Vagina (tissue), 2 donors: ENCODE data around the gene PANX3. TPM values are rescaled to one million over a fixed set of nuclear protein-coding genes. Genes with fewer than 3 reads are reported as not detected.

Experiments
- DNase-seq, 2 donors: peaks; one replicate each; pipeline ENCODE4 v3.0.0-alpha.2; 2017; ENCODE audit errors: extremely low spot score in 2 of 2
- H3K27ac ChIP-seq: fragments of 200-600 bp; sonication (generic); one replicate; pipeline ENCODE4 v1.5.1; 2019
- H3K27me3 ChIP-seq: fragments of 200-600 bp; sonication (generic); one replicate; pipeline ENCODE4 v1.5.1; 2019
- H3K36me3 ChIP-seq, 2 donors: fragments of 200-600 bp; sonication (generic); one replicate each; pipeline ENCODE4 v1.5.1; 2017 to 2019
- H3K4me1 ChIP-seq: fragments of 200-600 bp; sonication (generic); one replicate; pipeline ENCODE4 v1.5.1; 2019
- H3K4me3 ChIP-seq, 2 donors: fragments of 200-600 bp; sonication (generic); 1 replicate in 1 of 2; 2 replicates in 1 of 2; pipeline ENCODE4 v1.5.1; 2016 to 2019
- H3K9me3 ChIP-seq: fragments of 200-600 bp; sonication (generic); one replicate; pipeline ENCODE4 v1.5.1; 2019
- POLR2A ChIP-seq, 2 donors: fragments of 450-650 bp; IDR thresholded peaks; one replicate each; pipeline ENCODE4 v1.6.1; 2017; ENCODE audit warnings: antibody characterized with exemption in 2 of 2, mild to moderate bottlenecking in 2 of 2, moderate library complexity in 2 of 2
- POLR2AphosphoS5 ChIP-seq, 2 donors: sonication (generic); formaldehyde crosslinking; IDR thresholded peaks; one replicate each; pipeline ENCODE4 v1.9.0; 2017; ENCODE audit warnings: antibody characterized with exemption in 2 of 2, mild to moderate bottlenecking in 2 of 2, low read depth in 1 of 2; ENCODE audit not compliant: insufficient read depth in 1 of 2
- intact Hi-C: fragments of 100-400 bp; cut with DNase I; formaldehyde crosslinking; loops from one replicate; pipeline ENCODE4 v1.15.1; 2023
- total RNA-seq: library from RNA; depleted of rRNA; stranded (reverse); fragments of >200 nt; gene quantifications from one replicate; pipeline ENCODE4 v1.2.3, GENCODE V29; 2016
- TF ChIP-seq, protein P1 (sequence below), 3 experiments: fragments of 450-650 bp in 2 of 3; fragments of 200-600 bp in 1 of 3; sonication (generic) in 1 of 3; IDR thresholded peaks; one replicate each; pipeline ENCODE4 v1.5.1; 2017 to 2019; ENCODE audit warnings: antibody characterized with exemption in 3 of 3, mild to moderate bottlenecking in 2 of 3, moderate library complexity in 2 of 3

PANX3 gene, protein sequence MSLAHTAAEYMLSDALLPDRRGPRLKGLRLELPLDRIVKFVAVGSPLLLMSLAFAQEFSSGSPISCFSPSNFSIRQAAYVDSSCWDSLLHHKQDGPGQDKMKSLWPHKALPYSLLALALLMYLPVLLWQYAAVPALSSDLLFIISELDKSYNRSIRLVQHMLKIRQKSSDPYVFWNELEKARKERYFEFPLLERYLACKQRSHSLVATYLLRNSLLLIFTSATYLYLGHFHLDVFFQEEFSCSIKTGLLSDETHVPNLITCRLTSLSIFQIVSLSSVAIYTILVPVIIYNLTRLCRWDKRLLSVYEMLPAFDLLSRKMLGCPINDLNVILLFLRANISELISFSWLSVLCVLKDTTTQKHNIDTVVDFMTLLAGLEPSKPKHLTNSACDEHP
- total RNA-seq, result not detected

DNA sequence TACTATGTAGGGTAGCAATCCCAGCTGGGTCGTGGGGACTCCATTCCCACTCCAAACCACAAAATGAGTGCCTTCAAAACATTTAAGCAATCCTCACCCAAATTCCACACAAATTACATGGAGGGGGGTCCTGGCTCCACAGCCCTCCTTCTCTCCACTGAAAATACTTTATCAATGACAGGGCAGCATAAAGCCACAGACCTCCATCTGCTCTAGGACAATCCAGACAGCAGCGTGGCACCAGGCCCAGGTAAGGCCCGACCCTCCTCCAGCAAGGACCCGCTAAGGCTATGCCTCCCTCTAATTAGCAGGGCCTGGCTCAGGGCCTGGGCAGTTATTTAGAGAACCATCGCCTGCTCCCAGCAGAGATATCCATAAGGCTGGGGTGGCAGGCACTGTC, at the start of gene PANX3:
TSS of gene PANX3 (plus strand) at position 365 of the 400 bp plus-strand sequence. CDS start 129 bp downstream, outside the sequence.
- TF ChIP-seq POLR2A (IDR thresholded peaks at IDR 0.05) (no peak), POLR2AphosphoS5 (IDR thresholded peaks at IDR 0.05; ENCODE audit: insufficient read depth in 1 of 2, low read depth in 1 of 2) (no peak)
- TF ChIP-seq, protein P1, sequence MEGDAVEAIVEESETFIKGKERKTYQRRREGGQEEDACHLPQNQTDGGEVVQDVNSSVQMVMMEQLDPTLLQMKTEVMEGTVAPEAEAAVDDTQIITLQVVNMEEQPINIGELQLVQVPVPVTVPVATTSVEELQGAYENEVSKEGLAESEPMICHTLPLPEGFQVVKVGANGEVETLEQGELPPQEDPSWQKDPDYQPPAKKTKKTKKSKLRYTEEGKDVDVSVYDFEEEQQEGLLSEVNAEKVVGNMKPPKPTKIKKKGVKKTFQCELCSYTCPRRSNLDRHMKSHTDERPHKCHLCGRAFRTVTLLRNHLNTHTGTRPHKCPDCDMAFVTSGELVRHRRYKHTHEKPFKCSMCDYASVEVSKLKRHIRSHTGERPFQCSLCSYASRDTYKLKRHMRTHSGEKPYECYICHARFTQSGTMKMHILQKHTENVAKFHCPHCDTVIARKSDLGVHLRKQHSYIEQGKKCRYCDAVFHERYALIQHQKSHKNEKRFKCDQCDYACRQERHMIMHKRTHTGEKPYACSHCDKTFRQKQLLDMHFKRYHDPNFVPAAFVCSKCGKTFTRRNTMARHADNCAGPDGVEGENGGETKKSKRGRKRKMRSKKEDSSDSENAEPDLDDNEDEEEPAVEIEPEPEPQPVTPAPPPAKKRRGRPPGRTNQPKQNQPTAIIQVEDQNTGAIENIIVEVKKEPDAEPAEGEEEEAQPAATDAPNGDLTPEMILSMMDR (IDR thresholded peaks at IDR 0.05), result no peak
- H3K27ac ChIP-seq, result no peak within 1 kb of the TSS
- intact Hi-C loops, result no loop called here
- no peaks in the 10 kb centered on the region for H3K27me3 ChIP-seq
- no peaks in the 10 kb centered on the region for H3K4me1 ChIP-seq
- no peak for DNase-seq
- H3K36me3 ChIP-seq, result no peaks in the 10 kb centered on the region
- no peak within 1 kb of the TSS for H3K4me3 ChIP-seq
- H3K9me3 ChIP-seq, result no peaks in the 10 kb centered on the region

DNA sequence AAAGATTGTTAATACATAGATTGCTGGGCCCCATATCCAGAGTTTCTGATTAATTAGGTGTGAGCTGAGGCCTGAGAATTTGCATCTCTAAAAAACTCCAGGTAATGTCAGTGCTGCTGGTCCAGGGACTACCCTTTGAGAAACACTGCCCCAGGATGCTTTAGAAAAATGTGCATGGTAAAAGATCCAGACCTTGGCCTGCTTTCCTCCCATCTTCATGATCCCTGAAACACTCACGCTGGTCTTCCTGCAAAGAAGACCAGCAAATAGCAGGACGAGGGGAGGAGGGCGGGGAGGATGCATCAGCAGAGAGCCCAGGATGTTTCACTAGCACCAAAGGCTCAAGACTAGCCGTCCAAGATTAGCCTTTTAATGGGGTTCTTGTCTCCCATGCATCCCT, 41.5 kb upstream of the PANX3 start, which contains the start of gene OR8A1:
TSS of gene OR8A1 (plus strand) at position 301 of the 400 bp plus-strand sequence. CDS start 123 bp downstream, outside the sequence.
- Histone ChIP-seq H3K27me3 (no peaks in the 10 kb centered on the region), H3K4me1 (no peaks in the 10 kb centered on the region), H3K27ac (no peak within 1 kb of the TSS), H3K4me3 (no peak within 1 kb of the TSS), H3K36me3 (no peaks in the 10 kb centered on the region), H3K9me3 (no peaks in the 10 kb centered on the region)
- TF ChIP-seq, protein P1 (IDR thresholded peaks at IDR 0.05), result no peak
- no peak for TF ChIP-seq POLR2AphosphoS5 (IDR thresholded peaks at IDR 0.05; ENCODE audit: insufficient read depth in 1 of 2, low read depth in 1 of 2)
- no peak for TF ChIP-seq POLR2A (IDR thresholded peaks at IDR 0.05)
- no peak for DNase-seq
- intact Hi-C loops, result no loop called here

DNA sequence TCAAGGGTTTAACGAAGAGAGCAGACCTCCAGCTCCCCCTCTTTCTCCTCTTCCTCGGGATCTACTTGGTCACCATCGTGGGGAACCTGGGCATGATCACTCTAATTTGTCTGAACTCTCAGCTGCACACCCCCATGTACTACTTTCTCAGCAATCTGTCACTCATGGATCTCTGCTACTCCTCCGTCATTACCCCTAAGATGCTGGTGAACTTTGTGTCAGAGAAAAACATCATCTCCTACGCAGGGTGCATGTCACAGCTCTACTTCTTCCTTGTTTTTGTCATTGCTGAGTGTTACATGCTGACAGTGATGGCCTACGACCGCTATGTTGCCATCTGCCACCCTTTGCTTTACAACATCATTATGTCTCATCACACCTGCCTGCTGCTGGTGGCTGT, 41.1 kb upstream of the PANX3 start:
- Histone ChIP-seq H3K36me3 (no peaks in the 10 kb centered on the region), H3K4me3 (no peak overlapping the region), H3K27ac (no peak overlapping the region), H3K27me3 (no peaks in the 10 kb centered on the region), H3K4me1 (no peaks in the 10 kb centered on the region), H3K9me3 (no peaks in the 10 kb centered on the region)
- TF ChIP-seq POLR2AphosphoS5 (IDR thresholded peaks at IDR 0.05; ENCODE audit: insufficient read depth in 1 of 2, low read depth in 1 of 2), result no peak
- no peak for TF ChIP-seq POLR2A (IDR thresholded peaks at IDR 0.05)
- TF ChIP-seq, protein P1 (IDR thresholded peaks at IDR 0.05), result no peak
- intact Hi-C loops, result no loop called here
- no peak for DNase-seq

DNA sequence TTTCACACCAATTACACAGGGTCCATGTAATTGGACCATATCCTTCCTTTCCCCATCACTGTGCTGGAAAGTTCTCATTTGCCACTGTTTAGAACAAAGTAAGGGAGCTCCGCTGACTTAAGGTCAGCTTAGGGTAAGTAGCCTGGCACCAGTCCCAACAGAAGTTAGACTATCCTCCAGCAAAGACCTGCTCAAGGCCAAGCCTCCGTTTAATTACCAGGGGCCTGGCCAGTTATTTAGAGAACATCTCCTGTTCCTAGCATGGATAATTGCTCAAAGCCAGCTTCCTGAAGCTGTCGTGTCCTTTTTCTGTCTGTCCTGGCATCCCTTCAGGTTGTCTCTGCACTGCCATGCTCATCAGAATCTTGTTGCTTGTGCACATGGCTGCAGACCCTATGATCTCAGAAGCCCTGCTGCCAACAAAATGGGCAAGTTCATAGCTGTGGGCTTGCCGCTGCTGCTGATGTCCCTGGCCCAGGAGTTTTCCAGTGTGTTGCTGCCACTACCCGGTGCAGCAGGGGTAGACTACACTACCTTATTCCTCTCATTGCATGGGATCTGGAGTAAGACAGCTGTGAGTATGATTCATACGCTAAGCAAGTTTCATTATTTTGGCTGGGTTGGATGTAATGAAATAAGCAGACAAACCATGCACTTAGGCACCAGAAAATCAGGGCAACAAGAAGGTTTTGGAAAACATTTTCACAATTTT, 33.4 kb upstream of the PANX3 start:
- no peaks in the 10 kb centered on the region for H3K36me3 ChIP-seq
- no peaks in the 10 kb centered on the region for H3K9me3 ChIP-seq
- DNase-seq, result no peak
- no peak overlapping the region for H3K4me3 ChIP-seq
- H3K27ac ChIP-seq, result no peak overlapping the region
- no peaks in the 10 kb centered on the region for H3K4me1 ChIP-seq
- no peak for TF ChIP-seq POLR2A (IDR thresholded peaks at IDR 0.05)
- TF ChIP-seq, protein P1 (IDR thresholded peaks at IDR 0.05), result no peak
- no peak for TF ChIP-seq POLR2AphosphoS5 (IDR thresholded peaks at IDR 0.05; ENCODE audit: insufficient read depth in 1 of 2, low read depth in 1 of 2)
- H3K27me3 ChIP-seq, result no peaks in the 10 kb centered on the region
- intact Hi-C loops, result no loop called here
